Activated CD8-positive, alpha-beta memory T cell treated with anti-CD3 and anti-CD28 coated beads for 4 hours (primary cell): ENCODE measurements around the gene KDM6B.

Experiments used
- DNase-seq, 2 donors: peaks; one replicate each; pipeline ENCODE4 v3.0.0-alpha.2; 2020; ENCODE audit warnings: low read depth in 2 of 2

The KDM6B gene

GRCh38 chr17:7841396-7841914 is 7.4 kb downstream of the KDM6B start:
- peak; percentile 91 to 95 for DNase-seq

DNA sequence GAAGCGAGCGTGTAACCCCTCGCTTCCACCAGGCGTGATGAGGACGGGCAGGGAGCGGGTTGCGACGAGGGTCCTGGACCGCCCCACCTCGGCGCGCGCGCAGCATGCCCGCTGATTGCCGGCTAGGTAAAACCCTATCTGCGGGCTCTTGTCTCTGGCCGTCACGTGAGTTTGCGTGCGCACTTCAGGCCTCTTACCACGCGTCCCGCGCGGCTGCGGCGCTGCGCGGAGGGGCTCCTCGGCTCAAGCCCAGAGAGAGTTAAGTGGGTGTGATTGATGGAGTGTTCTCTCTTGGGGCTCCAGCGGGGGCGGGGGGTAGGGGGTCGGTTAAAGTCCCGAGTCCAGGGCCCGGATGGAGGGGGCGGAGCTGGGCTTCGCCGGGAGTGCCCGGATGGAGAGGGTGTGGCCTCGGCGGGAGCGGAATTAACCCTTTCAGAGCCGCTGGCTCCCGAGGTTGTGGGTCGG is 7.9 kb downstream of the KDM6B start:
- peak; percentile 81 to 82 for DNase-seq

DNA sequence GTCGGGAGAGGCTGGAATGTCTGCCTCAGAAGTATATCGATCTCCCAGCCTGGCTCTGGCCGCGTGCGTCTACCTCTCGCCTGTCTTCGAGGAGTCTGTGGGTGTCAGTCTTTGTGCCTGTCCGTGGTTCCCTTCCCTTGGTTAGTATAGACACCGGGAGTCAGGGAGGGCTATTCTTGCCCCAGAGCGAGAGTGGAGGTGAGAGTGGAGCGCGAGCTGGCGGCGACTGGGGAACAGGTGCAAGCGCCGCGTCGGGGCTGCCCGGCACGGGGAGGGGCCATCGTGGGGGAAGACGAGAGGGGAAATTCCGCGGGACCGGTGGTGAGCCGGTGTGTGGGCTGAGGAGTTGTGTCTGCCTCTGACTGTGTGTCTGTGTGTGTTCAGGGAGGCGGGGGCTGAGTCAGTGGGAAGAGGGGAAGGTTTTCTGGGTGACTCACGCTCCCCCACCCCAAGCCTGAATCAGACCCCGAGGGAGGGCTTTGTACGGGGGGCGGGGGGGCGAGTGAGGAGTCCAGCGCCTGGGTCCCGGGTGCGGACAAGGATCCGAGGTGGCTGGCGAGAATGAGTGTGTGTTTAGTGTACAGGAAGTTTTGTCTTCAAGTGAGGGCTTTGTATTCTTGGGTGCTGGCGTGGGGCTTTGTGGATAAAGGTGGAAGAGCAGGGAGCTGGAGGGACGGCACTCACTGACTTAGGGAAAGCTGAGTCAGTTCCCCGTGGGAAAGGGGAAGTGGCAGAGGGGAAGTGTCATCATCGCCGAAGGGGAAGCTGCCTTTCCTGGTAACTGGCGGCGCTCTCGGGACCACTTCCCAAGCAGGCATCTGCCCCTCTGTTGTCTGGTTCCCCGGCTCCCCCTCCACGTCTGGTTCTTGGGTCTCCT is 8.6 kb downstream of the KDM6B start:
- peak; percentile 95 to 98 for DNase-seq

DNA sequence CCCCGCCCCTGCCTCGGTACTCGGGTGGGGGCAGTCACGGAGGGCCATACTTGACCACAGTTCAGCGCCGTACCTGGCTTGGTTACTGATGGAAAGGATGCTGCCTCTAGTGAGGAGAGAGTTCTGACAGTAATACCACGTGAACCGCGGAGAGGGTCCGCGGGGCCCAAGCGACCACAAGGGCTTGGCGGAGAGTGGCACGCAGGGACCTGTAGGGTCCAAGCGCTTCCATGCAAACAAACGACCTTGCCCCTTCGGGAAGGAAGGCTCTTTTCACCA is 9.2 kb downstream of the KDM6B start:
- DNase-seq: no peak

- peak; percentile 90 to 91 for DNase-seq
These were observed 9.7 kb downstream of the KDM6B start for GRCh38 chr17:7843536-7844291.

DNA sequence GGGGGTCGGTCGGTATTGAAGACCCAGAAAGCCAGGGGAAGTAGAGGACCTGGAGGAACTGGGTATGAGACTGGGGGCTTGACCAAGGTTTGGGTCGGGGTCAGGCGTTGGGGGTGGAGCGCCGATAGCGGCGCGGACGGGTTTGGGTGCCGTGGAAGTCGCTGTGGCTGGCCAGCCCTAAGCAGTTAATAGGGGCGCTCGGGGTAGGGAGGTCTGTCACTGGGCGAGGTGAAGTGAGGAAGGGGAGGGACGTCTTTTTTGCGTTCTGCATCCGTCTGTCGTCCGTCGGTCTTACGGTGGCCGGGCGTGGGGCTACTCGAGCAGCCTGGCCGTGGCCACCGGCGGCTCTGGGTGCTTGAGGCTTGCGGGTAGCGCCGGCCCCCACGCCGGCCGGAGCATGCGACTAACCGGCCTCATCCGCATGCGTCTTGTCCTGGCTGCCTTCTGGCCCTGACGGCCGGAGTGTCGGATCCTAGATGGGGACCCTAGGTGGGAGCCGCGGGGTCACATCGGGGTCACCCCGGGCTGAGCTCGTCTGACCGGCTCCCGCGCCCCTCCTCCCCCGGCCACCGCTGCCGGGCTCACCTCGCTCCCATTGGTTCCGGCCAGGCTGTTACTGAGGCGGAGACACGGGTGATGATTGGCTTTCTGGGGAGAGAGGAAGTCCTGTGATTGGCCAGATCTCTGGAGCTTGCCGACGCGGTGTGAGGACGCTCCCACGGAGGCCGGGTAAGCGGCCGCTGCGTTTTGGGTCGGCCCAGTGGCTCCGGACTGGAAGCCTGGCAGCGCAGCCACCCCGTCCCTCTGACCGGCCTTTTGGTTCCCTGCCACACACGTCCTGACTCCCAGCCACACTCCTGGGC is 10.5 kb downstream of the KDM6B start:
- peak; percentile 69 to 75 for DNase-seq

GRCh38 chr17:7845359-7846062 is 11.5 kb downstream of the KDM6B start:
- DNase-seq: no peak

DNA sequence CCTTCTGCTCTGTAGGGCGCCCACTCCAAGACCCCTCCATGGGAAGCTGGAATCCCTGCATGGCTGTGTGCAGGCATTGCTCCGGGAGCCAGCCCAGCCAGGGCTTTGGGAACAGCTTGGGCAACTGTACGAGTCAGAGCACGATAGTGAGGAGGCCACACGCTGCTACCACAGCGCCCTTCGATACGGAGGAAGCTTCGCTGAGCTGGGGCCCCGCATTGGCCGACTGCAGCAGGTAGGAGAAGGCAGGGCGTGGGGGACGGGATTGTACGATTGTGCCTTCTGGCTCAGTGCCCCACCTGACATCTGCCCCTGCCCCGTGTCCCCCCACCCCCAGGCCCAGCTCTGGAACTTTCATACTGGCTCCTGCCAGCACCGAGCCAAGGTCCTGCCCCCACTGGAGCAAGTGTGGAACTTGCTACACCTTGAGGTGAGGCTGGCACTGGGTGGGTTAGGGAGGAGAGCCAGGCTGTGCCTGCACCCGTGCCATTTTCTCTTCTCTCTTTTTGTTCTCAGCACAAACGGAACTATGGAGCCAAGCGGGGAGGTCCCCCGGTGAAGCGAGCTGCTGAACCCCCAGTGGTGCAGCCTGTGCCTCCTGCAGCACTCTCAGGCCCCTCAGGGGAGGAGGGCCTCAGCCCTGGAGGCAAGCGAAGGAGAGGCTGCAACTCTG is 12.2 kb downstream of the KDM6B start:
- DNase-seq: no peak

- no peak for DNase-seq
These were observed 13.0 kb downstream of the KDM6B start for GRCh38 chr17:7846765-7847661.

- DNase-seq: no peak
These were observed 14.1 kb downstream of the KDM6B start for GRCh38 chr17:7848131-7848579.

GRCh38 chr17:7848739-7849129 is 14.7 kb downstream of the KDM6B start:
- no peak for DNase-seq

GRCh38 chr17:7849130-7849750 is 15.2 kb downstream of the KDM6B start:
- DNase-seq: no peak

- DNase-seq: no peak
These were observed 15.9 kb downstream of the KDM6B start for GRCh38 chr17:7849751-7850504.

DNA sequence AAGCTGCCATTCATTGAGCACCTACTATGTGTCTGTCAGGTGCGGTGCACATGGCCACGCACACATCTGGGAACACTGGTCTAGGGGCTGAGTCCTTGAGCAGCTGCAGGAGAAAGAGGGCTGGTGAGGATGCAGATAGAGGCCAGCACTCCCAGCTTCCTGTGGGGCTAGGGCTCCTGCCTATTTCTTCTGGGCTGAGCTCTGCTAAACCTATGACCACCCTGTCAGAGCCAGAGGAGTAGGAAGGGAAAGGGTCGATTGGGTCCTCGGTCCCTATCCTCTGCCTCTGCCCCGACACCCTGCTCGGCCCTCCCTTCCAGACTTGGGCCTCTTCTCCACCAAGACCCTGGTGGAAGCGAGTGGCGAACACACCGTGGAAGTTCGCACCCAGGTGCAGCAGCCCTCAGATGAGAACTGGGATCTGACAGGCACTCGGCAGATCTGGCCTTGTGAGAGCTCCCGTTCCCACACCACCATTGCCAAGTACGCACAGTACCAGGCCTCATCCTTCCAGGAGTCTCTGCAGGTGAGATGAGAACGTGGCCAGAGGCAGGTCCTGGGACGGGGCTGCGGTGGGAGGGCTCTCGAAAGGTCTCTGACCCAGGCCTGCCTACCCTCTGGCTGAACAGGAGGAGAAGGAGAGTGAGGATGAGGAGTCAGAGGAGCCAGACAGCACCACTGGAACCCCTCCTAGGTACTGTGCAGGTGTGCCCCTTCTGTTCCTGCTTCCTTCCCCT is 16.9 kb downstream of the KDM6B start:
- DNase-seq: no peak

DNA sequence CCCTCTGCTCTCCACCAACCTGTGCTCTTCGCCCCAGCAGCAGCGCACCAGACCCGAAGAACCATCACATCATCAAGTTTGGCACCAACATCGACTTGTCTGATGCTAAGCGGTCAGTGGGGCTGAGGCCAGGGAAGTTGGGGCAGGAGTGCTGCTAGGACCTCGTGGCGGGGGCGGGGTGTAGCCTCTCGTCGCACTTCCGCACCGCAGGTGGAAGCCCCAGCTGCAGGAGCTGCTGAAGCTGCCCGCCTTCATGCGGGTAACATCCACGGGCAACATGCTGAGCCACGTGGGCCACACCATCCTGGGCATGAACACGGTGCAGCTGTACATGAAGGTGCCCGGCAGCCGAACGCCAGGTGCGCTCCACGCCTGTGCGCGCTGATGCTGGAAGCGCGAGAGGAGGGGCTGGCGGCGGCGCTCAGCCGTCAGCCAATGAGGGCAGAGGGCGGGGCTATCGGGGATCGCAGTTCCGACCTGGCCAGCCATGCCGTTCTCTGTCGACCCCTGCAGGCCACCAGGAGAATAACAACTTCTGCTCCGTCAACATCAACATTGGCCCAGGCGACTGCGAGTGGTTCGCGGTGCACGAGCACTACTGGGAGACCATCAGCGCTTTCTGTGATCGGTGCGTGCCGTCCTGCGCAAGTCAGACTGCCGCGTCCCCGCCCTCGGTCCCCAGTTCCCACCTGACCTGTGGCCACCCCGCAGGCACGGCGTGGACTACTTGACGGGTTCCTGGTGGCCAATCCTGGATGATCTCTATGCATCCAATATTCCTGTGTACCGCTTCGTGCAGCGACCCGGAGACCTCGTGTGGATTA is 17.6 kb downstream of the KDM6B start:
- DNase-seq: peak; percentile 81

GRCh38 chr17:7852262-7852670 is 18.2 kb downstream of the KDM6B start:
- DNase-seq: no peak
